Mesothelial cell of epicardium (in vitro differentiated cells): ENCODE data around the gene SMAD3. TPM values are rescaled to one million over a fixed set of nuclear protein-coding genes. Genes with fewer than 3 reads are reported as not detected.

Experiments
- DNase-seq, 2 experiments: peaks; one replicate each; pipeline ENCODE4 v3.0.0; 2021; ENCODE audit warnings: low spot score in 2 of 2; ENCODE audit not compliant: unreplicated experiment in 2 of 2
- H3K27ac Mint-ChIP-seq: 2 replicates; pipeline ENCODE4 v1.8.0; 2021; ENCODE audit warnings: mixed read lengths
- H3K27me3 Mint-ChIP-seq: 2 replicates; pipeline ENCODE4 v1.8.0; 2021; ENCODE audit warnings: low read depth, mixed read lengths
- H3K36me3 Mint-ChIP-seq: 2 replicates; pipeline ENCODE4 v1.8.0; 2021; ENCODE audit warnings: mixed read lengths
- H3K4me1 Mint-ChIP-seq: 2 replicates; pipeline ENCODE4 v1.8.0; 2021; ENCODE audit warnings: mixed read lengths
- H3K4me3 Mint-ChIP-seq: 2 replicates; pipeline ENCODE4 v1.8.0; 2021; ENCODE audit warnings: mild to moderate bottlenecking, moderate library complexity, mixed read lengths
- H3K9me3 Mint-ChIP-seq: 2 replicates; pipeline ENCODE4 v1.8.0; 2021; ENCODE audit warnings: mixed read lengths
- CTCF ChIP-seq: fragments of 200-600 bp; sonication (generic); IDR thresholded peaks from one replicate; pipeline ENCODE4 v1.5.0; 2021; ENCODE audit warnings: antibody characterized with exemption; ENCODE audit not compliant: unreplicated experiment
- total RNA-seq: library from RNA; stranded (reverse); gene quantifications from 3 replicates; pipeline ENCODE4 v1.2.1, GENCODE V29; 2021

Gene SMAD3
- total RNA-seq, 1 donor from 2014 or later, result 96.2 TPM

DNA sequence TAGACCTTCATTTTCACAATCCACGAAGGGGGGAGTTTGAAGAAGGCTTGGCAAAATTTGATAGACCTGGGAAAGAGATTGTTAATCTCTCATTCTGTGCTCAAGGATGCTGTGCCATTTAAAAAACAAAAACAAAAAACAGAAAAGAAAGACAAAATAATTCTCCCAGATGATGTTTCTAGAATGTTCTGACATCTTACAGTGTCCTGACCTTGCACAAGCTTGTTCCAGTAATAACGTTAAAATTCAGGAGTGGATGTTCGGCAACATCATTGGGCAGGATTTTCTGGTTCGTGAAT is 79.9 kb downstream of the SMAD3 start:
- DNase-seq, result no peak
- no peaks in the 10 kb centered on the region for H3K9me3 Mint-ChIP-seq
- no peak for TF ChIP-seq CTCF
- H3K4me1 Mint-ChIP-seq, result peaks cover 83% of the 10 kb centered on the region
- H3K27ac Mint-ChIP-seq, result peak overlapping the region; percentile 61
- no peaks in the 10 kb centered on the region for H3K27me3 Mint-ChIP-seq
- H3K36me3 Mint-ChIP-seq, result no peaks in the 10 kb centered on the region
- H3K4me3 Mint-ChIP-seq, result no peak overlapping the region

- no peaks in the 10 kb centered on the region for H3K36me3 Mint-ChIP-seq
- DNase-seq, result no peak
- H3K27ac Mint-ChIP-seq, result peak overlapping the region; percentile 90
- no peak overlapping the region for H3K4me3 Mint-ChIP-seq
- H3K9me3 Mint-ChIP-seq, result no peaks in the 10 kb centered on the region
- TF ChIP-seq CTCF, result no peak
- H3K4me1 Mint-ChIP-seq, result peaks cover 82% of the 10 kb centered on the region
- H3K27me3 Mint-ChIP-seq, result no peaks in the 10 kb centered on the region
Observed at GRCh38 chr15:67145710-67146109, 80.3 kb downstream of the SMAD3 start.

DNA sequence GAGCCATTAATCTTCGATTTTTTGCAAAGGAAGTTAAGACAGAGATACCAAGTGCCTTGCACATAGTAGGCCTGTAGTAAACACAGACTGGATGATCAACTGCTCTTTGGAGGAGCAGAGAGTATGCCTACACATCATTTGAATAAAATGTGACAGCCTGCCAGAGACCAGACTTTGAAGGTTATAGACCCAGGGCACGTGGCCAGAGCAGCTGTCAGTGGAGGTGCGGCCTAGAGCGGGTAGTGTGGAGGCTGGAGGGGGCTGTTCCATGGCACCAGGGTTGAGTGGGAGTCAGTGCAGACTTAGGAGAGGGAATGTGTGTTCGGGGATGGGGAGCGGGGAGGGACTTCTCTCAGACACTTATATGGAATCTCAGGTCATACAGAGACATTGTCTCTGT is 80.8 kb downstream of the SMAD3 start:
- DNase-seq, result no peak
- H3K36me3 Mint-ChIP-seq, result no peaks in the 10 kb centered on the region

DNA sequence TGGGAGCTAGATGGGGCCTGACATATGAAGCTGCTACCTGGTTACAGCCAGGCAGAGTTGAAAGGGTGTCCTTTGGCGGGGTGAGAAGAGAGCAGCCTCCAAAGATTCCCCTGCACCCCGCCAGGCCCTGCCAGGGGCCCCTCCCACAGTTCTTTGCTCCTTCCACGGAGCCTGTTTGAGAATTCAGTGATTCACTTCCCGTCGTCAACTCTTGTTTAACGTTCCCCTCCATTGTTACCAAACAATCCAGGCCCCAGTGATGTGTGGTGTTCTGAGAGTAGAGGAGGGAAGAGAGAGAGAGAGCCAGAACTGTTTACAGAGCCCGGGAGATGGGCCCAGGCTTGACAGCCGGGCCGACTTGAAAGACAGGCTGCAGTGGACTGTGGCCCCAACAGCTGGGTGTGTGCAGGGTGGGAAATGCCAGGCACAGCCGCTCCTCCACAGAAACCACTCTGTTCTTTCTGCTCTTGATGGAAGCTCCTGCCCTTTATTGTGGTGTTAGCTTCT is 81.5 kb downstream of the SMAD3 start:
- no peaks in the 10 kb centered on the region for H3K27me3 Mint-ChIP-seq
- H3K9me3 Mint-ChIP-seq, result no peaks in the 10 kb centered on the region
- peaks cover 72% of the 10 kb centered on the region for H3K4me1 Mint-ChIP-seq
- H3K36me3 Mint-ChIP-seq, result no peaks in the 10 kb centered on the region
- peak overlapping the region; percentile 90 for H3K27ac Mint-ChIP-seq
- H3K4me3 Mint-ChIP-seq, result peak overlapping the region; percentile 11
- DNase-seq, result no peak
- no peak for TF ChIP-seq CTCF

More for the DNA sequence above, 80.8 kb downstream of the SMAD3 start:
- H3K27me3 Mint-ChIP-seq, result no peaks in the 10 kb centered on the region
- peaks cover 77% of the 10 kb centered on the region for H3K4me1 Mint-ChIP-seq
- H3K9me3 Mint-ChIP-seq, result no peaks in the 10 kb centered on the region
- H3K27ac Mint-ChIP-seq, result peak overlapping the region; percentile 90
- TF ChIP-seq CTCF, result no peak
- no peak overlapping the region for H3K4me3 Mint-ChIP-seq

DNA sequence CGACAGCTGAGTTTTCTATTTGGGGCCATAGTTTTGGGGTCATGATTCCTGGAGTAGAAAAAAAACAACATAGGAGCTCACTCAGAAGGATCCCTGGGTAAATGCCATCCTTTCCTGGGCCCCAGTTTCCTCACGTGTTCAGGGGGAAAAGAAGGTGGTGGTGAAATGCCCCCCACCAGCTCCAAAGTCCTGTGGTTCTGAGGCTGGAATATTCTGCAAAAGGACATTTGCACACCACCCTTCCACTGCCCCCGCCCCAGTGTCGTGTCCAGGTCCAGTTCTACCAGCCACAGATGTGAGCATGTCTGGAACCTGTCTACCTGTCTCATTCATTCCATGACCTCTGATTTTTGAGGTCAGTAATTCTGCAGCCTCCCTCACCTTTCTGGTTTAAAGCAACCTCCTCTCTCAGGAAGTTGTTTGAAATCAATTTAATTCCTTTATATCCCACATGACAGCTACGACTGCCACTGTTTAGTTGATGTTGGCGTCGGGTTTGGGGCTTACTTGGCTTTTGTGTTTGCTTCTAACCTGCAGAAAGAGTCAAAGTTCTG is 82.1 kb downstream of the SMAD3 start:
- H3K4me1 Mint-ChIP-seq, result peaks cover 66% of the 10 kb centered on the region
- H3K9me3 Mint-ChIP-seq, result no peaks in the 10 kb centered on the region
- TF ChIP-seq CTCF, result no peak
- peak overlapping the region; percentile 90 for H3K27ac Mint-ChIP-seq
- no peak overlapping the region for H3K4me3 Mint-ChIP-seq
- DNase-seq, result no peak
- no peaks in the 10 kb centered on the region for H3K27me3 Mint-ChIP-seq
- H3K36me3 Mint-ChIP-seq, result no peaks in the 10 kb centered on the region
